ENCODE results near the gene IFNAR2. TPM values are rescaled to one million over a fixed set of nuclear protein-coding genes. Genes with fewer than 3 reads are reported as not detected.

IFNAR2 gene
- total RNA-seq, 1 experiment from 2014 or later, result 2.1 TPM

- Histone ChIP-seq H3K27me3 (ENCODE audit: low read length) (no peaks in the 10 kb centered on the region), H3K36me3 (ENCODE audit: low read depth, low read length) (no peaks in the 10 kb centered on the region), H4K20me1 (ENCODE audit: low read length) (no peaks in the 10 kb centered on the region), H2AFZ (ENCODE audit: low read length) (no peak overlapping the region), H3K4me1 (ENCODE audit: insufficient read depth, low read length) (peaks cover 25% of the 10 kb centered on the region), H3F3A (ENCODE audit: low read length, unreplicated experiment) (no peaks in the 10 kb centered on the region), H3K79me2 (ENCODE audit: low read length) (no peaks in the 10 kb centered on the region), H3K4me3 (ENCODE audit: low read length) (no peak overlapping the region), H3K9me3 (ENCODE audit: low read length) (no peaks in the 10 kb centered on the region), H3K4me2 (ENCODE audit: low read length) (no peak overlapping the region), H3K9ac (ENCODE audit: low read length) (no peak overlapping the region), H3K9me2 (replicated peaks; ENCODE audit: low read length) (no peaks in the 10 kb centered on the region), H3K27ac (ENCODE audit: low read length) (no peak overlapping the region)
- intact Hi-C loops (cut with micrococcal nuclease), result no loop called here
- ChIA-PET CTCF (interaction anchor here (0.6 kb wide), 2 partner anchors 8 to 275 kb away, joined by 12 to 13 read pairs; no protein-coding TSS in a partner anchor), POLR2A (ENCODE audit: unreplicated experiment) (no interaction called here)
- BruUV-seq (replicated peaks), result no TSS peak
- DNase-seq, result no peak
- TF ChIP-seq EZH2phosphoT487 (IDR thresholded peaks at IDR 0.05; ENCODE audit: borderline replicate concordance, low read length), result no peak
- no peak for TF ChIP-seq CTCF (conservative IDR thresholded peaks at IDR 0.05; ENCODE audit: low read depth, low read length)
- TF ChIP-seq EZH2 (IDR thresholded peaks at IDR 0.05; ENCODE audit: low read length, unreplicated experiment), result no peak
- no peak for ATAC-seq
Observed at GRCh38 chr21:33205476-33205875, 24.3 kb upstream of the IFNAR2 start.

GRCh38 chr21:33206771-33207281, 22.9 kb upstream of the IFNAR2 start:
- intact Hi-C loops (cut with micrococcal nuclease), result no loop called here
- ATAC-seq (no peak), DNase-seq (no peak)
- TF ChIP-seq CTCF (conservative IDR thresholded peaks at IDR 0.05; ENCODE audit: low read depth, low read length), result no peak
- Histone ChIP-seq H2AFZ (ENCODE audit: low read length) (no peak overlapping the region), H3K9me3 (ENCODE audit: low read length) (no peaks in the 10 kb centered on the region), H4K20me1 (ENCODE audit: low read length) (no peaks in the 10 kb centered on the region), H3F3A (ENCODE audit: low read length, unreplicated experiment) (no peaks in the 10 kb centered on the region), H3K79me2 (ENCODE audit: low read length) (no peaks in the 10 kb centered on the region), H3K4me1 (ENCODE audit: insufficient read depth, low read length) (peaks cover 25% of the 10 kb centered on the region), H3K9ac (ENCODE audit: low read length) (no peak overlapping the region), H3K4me2 (ENCODE audit: low read length) (no peak overlapping the region), H3K27ac (ENCODE audit: low read length) (no peak overlapping the region), H3K27me3 (ENCODE audit: low read length) (no peaks in the 10 kb centered on the region), H3K36me3 (ENCODE audit: low read depth, low read length) (no peaks in the 10 kb centered on the region), H3K4me3 (ENCODE audit: low read length) (no peak overlapping the region), H3K9me2 (replicated peaks; ENCODE audit: low read length) (no peaks in the 10 kb centered on the region)
- BruUV-seq (replicated peaks), result no TSS peak
- ChIA-PET CTCF (no interaction called here), POLR2A (ENCODE audit: unreplicated experiment) (no interaction called here)

- ChIA-PET CTCF (no interaction called here), POLR2A (ENCODE audit: unreplicated experiment) (no interaction called here)
- H4K20me1 ChIP-seq (ENCODE audit: low read length), result no peaks in the 10 kb centered on the region
- H3K36me3 ChIP-seq (ENCODE audit: low read depth, low read length), result no peaks in the 10 kb centered on the region
- no peak overlapping the region for H3K4me2 ChIP-seq (ENCODE audit: low read length)
- H3K27me3 ChIP-seq (ENCODE audit: low read length), result no peaks in the 10 kb centered on the region
- H3K9me3 ChIP-seq (ENCODE audit: low read length), result no peaks in the 10 kb centered on the region
- no TSS peak for BruUV-seq (replicated peaks)
- no peak overlapping the region for H2AFZ ChIP-seq (ENCODE audit: low read length)
- no peak overlapping the region for H3K4me3 ChIP-seq (ENCODE audit: low read length)
- no peak for ATAC-seq
- no peak overlapping the region for H3K27ac ChIP-seq (ENCODE audit: low read length)
- H3K4me1 ChIP-seq (ENCODE audit: insufficient read depth, low read length), result peaks cover 22% of the 10 kb centered on the region
- TF ChIP-seq EZH2phosphoT487 (IDR thresholded peaks at IDR 0.05; ENCODE audit: borderline replicate concordance, low read length) (no peak), CTCF (conservative IDR thresholded peaks at IDR 0.05; ENCODE audit: low read depth, low read length) (no peak), EZH2 (IDR thresholded peaks at IDR 0.05; ENCODE audit: low read length, unreplicated experiment) (no peak)
- no peak overlapping the region for H3K9ac ChIP-seq (ENCODE audit: low read length)
- H3K9me2 ChIP-seq (replicated peaks; ENCODE audit: low read length), result no peaks in the 10 kb centered on the region
- no peak for DNase-seq
- no peaks in the 10 kb centered on the region for H3F3A ChIP-seq (ENCODE audit: low read length, unreplicated experiment)
- intact Hi-C loops (cut with micrococcal nuclease), result no loop called here
- H3K79me2 ChIP-seq (ENCODE audit: low read length), result no peaks in the 10 kb centered on the region
Observed at GRCh38 chr21:33207449-33208149, 22.1 kb upstream of the IFNAR2 start.
